Ovary (tissue), 3 donors: ENCODE results near the gene KLC3.

Experiments used
- EP300 ChIP-seq: sonication (generic); formaldehyde crosslinking; IDR thresholded peaks from one replicate; pipeline ENCODE4 v1.6.1; 2017; ENCODE audit warnings: antibody characterized with exemption
- TF ChIP-seq, protein P1 (sequence below), 3 donors: fragments of 450-650 bp in 2 of 3; fragments of 200-600 bp in 1 of 3; IDR thresholded peaks; one replicate each; pipeline versions ENCODE4 v1.5.1 to v1.8.0; 2016 to 2022; ENCODE audit warnings: antibody characterized with exemption in 3 of 3, mild to moderate bottlenecking in 1 of 3
- donor health status: DM: no; HTN: no; CAD: no.

DNA sequence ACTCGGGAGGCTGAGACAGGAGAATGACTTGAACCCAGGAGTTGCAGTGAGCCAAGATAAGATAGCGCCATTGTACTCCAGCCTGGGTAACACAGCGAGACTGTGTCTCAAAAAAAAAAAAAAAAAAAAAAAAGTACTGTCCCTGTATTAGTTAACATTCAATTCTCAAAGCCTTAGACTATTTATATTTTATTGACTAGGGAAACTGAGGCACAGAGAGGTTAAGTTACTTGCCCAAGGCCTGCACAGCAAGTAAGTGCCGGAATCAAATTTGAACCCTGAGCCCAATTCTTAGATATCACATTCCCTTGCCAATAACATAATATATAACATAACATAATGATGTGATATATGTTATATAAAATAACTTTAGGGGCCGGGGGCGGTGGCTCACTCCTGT lies 921 bp upstream of the KLC3 start:
- TF ChIP-seq, protein P1, sequence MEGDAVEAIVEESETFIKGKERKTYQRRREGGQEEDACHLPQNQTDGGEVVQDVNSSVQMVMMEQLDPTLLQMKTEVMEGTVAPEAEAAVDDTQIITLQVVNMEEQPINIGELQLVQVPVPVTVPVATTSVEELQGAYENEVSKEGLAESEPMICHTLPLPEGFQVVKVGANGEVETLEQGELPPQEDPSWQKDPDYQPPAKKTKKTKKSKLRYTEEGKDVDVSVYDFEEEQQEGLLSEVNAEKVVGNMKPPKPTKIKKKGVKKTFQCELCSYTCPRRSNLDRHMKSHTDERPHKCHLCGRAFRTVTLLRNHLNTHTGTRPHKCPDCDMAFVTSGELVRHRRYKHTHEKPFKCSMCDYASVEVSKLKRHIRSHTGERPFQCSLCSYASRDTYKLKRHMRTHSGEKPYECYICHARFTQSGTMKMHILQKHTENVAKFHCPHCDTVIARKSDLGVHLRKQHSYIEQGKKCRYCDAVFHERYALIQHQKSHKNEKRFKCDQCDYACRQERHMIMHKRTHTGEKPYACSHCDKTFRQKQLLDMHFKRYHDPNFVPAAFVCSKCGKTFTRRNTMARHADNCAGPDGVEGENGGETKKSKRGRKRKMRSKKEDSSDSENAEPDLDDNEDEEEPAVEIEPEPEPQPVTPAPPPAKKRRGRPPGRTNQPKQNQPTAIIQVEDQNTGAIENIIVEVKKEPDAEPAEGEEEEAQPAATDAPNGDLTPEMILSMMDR (IDR thresholded peaks at IDR 0.05), result no peak
- TF ChIP-seq EP300, result no peak
